Mesendoderm (in vitro differentiated cells): ENCODE results near the gene BNIP3.
A peak's percentile ranks its signal among the peaks of the same experiment; 100 is the strongest.

Source experiments
- DNase-seq: peaks from one replicate; pipeline ENCODE4 v3.0.0; 2013
- H2AK5ac ChIP-seq: 2 replicates; pipeline ENCODE4 v1.6.1; 2013; ENCODE audit warnings: low read length, inconsistent platforms
- H2BK120ac ChIP-seq: 2 replicates; pipeline ENCODE4 v1.6.1; 2013; ENCODE audit warnings: low read depth, mild to moderate bottlenecking, low read length, moderate library complexity, mixed read lengths
- H2BK15ac ChIP-seq: replicated peaks from 2 replicates; pipeline ENCODE4 v1.6.1; 2013; ENCODE audit warnings: low read depth, mild to moderate bottlenecking, moderate library complexity
- H2BK5ac ChIP-seq: 2 replicates; pipeline ENCODE4 v1.6.1; 2013; ENCODE audit warnings: low read length, inconsistent platforms
- H3K18ac ChIP-seq: 2 replicates; pipeline ENCODE4 v1.6.1; 2013; ENCODE audit warnings: mild to moderate bottlenecking, low read length, mixed read lengths
- H3K23ac ChIP-seq: one replicate; pipeline ENCODE4 v1.6.1; 2013; ENCODE audit warnings: low read length
- H3K27ac ChIP-seq: 2 replicates; pipeline ENCODE4 v1.5.1; 2013; ENCODE audit warnings: low read depth, mild to moderate bottlenecking, inconsistent platforms, low read length, moderate library complexity
- H3K27me3 ChIP-seq: 2 replicates; pipeline ENCODE4 v1.6.1; 2013; ENCODE audit warnings: low read length, control low read depth, mild to moderate bottlenecking, inconsistent platforms; ENCODE audit not compliant: insufficient read depth, poor library complexity
- H3K36me3 ChIP-seq: 2 replicates; pipeline ENCODE4 v1.6.1; 2013; ENCODE audit warnings: low read length, inconsistent platforms; ENCODE audit not compliant: control insufficient read depth, insufficient read depth
- H3K4ac ChIP-seq: one replicate; pipeline ENCODE4 v1.6.1; 2013; ENCODE audit warnings: low read depth, mild to moderate bottlenecking, low read length, moderate library complexity
- H3K4me1 ChIP-seq: 2 replicates; pipeline ENCODE4 v1.6.1; 2013; ENCODE audit warnings: low read depth, low read length, inconsistent platforms; ENCODE audit not compliant: control insufficient read depth
- H3K4me2 ChIP-seq: 2 replicates; pipeline ENCODE4 v1.6.1; 2013; ENCODE audit warnings: low read length
- H3K4me3 ChIP-seq: 2 replicates; pipeline ENCODE4 v1.5.1; 2013; ENCODE audit warnings: mild to moderate bottlenecking, low read length
- H3K56ac ChIP-seq: one replicate; pipeline ENCODE4 v1.6.1; 2013; ENCODE audit warnings: low read length
- H3K79me1 ChIP-seq: 2 replicates; pipeline ENCODE4 v1.6.1; 2013; ENCODE audit warnings: low read length, inconsistent platforms
- H3K79me2 ChIP-seq: 2 replicates; pipeline ENCODE4 v1.6.1; 2013; ENCODE audit warnings: mild to moderate bottlenecking, low read length; ENCODE audit not compliant: control insufficient read depth, insufficient read depth
- H3K9ac ChIP-seq: 2 replicates; pipeline ENCODE4 v1.6.1; 2013; ENCODE audit warnings: low read length, inconsistent platforms
- H4K5ac ChIP-seq: one replicate; pipeline ENCODE4 v1.6.1; 2013; ENCODE audit warnings: low read length
- H4K8ac ChIP-seq: one replicate; pipeline ENCODE4 v1.6.1; 2013; ENCODE audit warnings: low read depth, mild to moderate bottlenecking, control low read depth, low read length, moderate library complexity
- WGBS: extraction: QIAGEN DNeasy Blood & Tissue Kit; methylation state at CpG from one replicate; pipeline ENCODE4 v1.1.7; 2013; ENCODE audit warnings: low lambda C conversion rate, missing lambda C conversion rate; ENCODE audit not compliant: insufficient coverage; ENCODE audit errors: extremely low coverage; 5-methylcytosine and 5-hydroxymethylcytosine counted together

The BNIP3 gene

GRCh38 chr10:132001238-132001972, 19.7 kb upstream of the BNIP3 start:
- Histone ChIP-seq H4K8ac (no peak overlapping the region), H3K4ac (peak overlapping the region; percentile 73), H3K4me1 (peaks cover 36% of the 10 kb centered on the region), H4K5ac (no peak overlapping the region), H2AK5ac (no peak overlapping the region), H2BK120ac (peak overlapping the region; percentile 23), H3K9ac (peak overlapping the region; percentile 4), H3K27ac (peak overlapping the region; percentile 85), H3K18ac (peak overlapping the region; percentile 19), H3K4me2 (no peak overlapping the region), H3K23ac (no peak overlapping the region), H2BK5ac (peak overlapping the region; percentile 100), H3K36me3 (no peaks in the 10 kb centered on the region), H3K79me2 (no peaks in the 10 kb centered on the region), H3K4me3 (no peak overlapping the region), H3K56ac (peak overlapping the region; percentile 57), H3K79me1 (no peaks in the 10 kb centered on the region), H2BK15ac (no peak overlapping the region), H3K27me3 (no peaks in the 10 kb centered on the region)
- DNase-seq = peak; percentile 87
- WGBS = no CpG with 5 or more reads among the region's 15 CpGs

GRCh38 chr10:131998845-131999681, 17.3 kb upstream of the BNIP3 start:
- Histone ChIP-seq H3K36me3 (no peaks in the 10 kb centered on the region), H2BK5ac (peak overlapping the region; percentile 93), H3K79me1 (no peaks in the 10 kb centered on the region), H3K4ac (peak overlapping the region; percentile 91), H3K23ac (no peak overlapping the region), H2BK15ac (peak overlapping the region; percentile 46), H2BK120ac (peak overlapping the region; percentile 33), H4K8ac (peak overlapping the region; percentile 58), H3K9ac (peak overlapping the region; percentile 38), H4K5ac (no peak overlapping the region), H2AK5ac (peak overlapping the region; percentile 53), H3K4me1 (peaks cover 36% of the 10 kb centered on the region), H3K4me3 (no peak overlapping the region), H3K18ac (peak overlapping the region; percentile 98), H3K56ac (peak overlapping the region; percentile 74), H3K27ac (peak overlapping the region; percentile 91), H3K4me2 (no peak overlapping the region), H3K79me2 (no peaks in the 10 kb centered on the region), H3K27me3 (no peaks in the 10 kb centered on the region)
- no CpG with 5 or more reads among the region's 18 CpGs for WGBS
- peak; percentile 90 for DNase-seq

- Histone ChIP-seq H4K5ac (peak overlapping the region; percentile 72), H3K4me1 (peaks cover 30% of the 10 kb centered on the region), H2BK120ac (peak overlapping the region; percentile 30), H4K8ac (no peak overlapping the region), H3K79me1 (no peaks in the 10 kb centered on the region), H3K18ac (peak overlapping the region; percentile 98), H2AK5ac (peak overlapping the region; percentile 57), H3K9ac (peak overlapping the region; percentile 39), H3K36me3 (no peaks in the 10 kb centered on the region), H3K56ac (peak overlapping the region; percentile 74), H3K27me3 (no peaks in the 10 kb centered on the region), H3K4me3 (no peak overlapping the region), H2BK15ac (no peak overlapping the region), H3K23ac (peak overlapping the region; percentile 72), H3K27ac (peak overlapping the region; percentile 91), H3K79me2 (no peaks in the 10 kb centered on the region), H2BK5ac (peak overlapping the region; percentile 93), H3K4me2 (no peak overlapping the region), H3K4ac (peak overlapping the region; percentile 6)
- no CpG with 5 or more reads among the region's 15 CpGs for WGBS
- DNase-seq = no peak
Observed at GRCh38 chr10:131998050-131998844, 16.5 kb upstream of the BNIP3 start.

DNA sequence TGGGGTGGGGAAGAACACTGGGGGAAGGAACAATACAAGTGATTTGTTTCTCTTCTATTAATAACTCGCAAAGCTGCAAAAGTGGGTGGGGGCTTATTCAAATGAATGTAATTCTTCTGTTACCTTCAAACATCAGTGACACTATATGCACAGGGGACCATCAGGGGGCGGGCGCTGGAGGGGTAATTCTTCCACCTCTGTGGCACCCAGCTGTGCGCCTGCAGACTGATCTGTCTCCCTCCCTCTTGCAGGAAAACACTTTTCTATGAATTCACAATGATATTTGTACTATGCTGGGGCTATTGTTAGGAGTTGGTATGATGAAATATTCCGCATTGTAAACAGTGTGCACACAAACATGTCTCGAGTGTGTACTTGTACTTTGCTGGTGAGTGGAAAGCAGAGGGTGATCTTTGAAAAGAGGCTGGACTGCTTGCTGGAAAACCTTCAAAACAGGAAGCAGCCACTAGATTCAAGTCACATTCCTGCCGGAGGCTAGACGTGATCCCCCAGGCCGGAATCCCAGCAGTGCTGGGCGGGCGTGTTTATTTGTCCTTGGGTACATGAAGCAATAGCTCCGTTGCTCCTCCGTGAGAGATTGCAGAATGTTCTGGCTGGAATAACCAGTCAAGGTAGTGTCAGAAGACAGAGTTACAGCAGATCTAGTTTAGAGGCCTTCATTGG, 15.8 kb upstream of the BNIP3 start:
- Histone ChIP-seq H2AK5ac (no peak overlapping the region), H3K9ac (peak overlapping the region; percentile 39), H3K27me3 (no peaks in the 10 kb centered on the region), H2BK5ac (peak overlapping the region; percentile 93), H3K4me1 (peaks cover 26% of the 10 kb centered on the region), H4K5ac (peak overlapping the region; percentile 72), H3K27ac (peak overlapping the region; percentile 91), H3K36me3 (no peaks in the 10 kb centered on the region), H3K79me1 (no peaks in the 10 kb centered on the region), H3K23ac (no peak overlapping the region), H3K4me2 (no peak overlapping the region), H3K79me2 (no peaks in the 10 kb centered on the region), H4K8ac (no peak overlapping the region), H3K56ac (peak overlapping the region; percentile 80), H2BK15ac (no peak overlapping the region), H3K18ac (peak overlapping the region; percentile 98), H2BK120ac (peak overlapping the region; percentile 30), H3K4ac (no peak overlapping the region), H3K4me3 (no peak overlapping the region)
- no CpG with 5 or more reads among the region's 13 CpGs for WGBS
- peak; percentile 94 for DNase-seq
